OCI-LY7 (cell line): ENCODE measurements around the gene VCY. TPM values are rescaled to one million over a fixed set of nuclear protein-coding genes. Genes with fewer than 3 reads are reported as not detected.
"Not testable (repeated sequence)": the region's sequence is repeated elsewhere in the genome, so short reads cannot be mapped to it uniquely, and the experiment has no call there.

Experiments used
- Bru-seq: library from RNA; stranded (reverse); fragments of 400-500 nt; gene quantifications from one replicate; lab custom pipeline; 2021; lab: Mats Ljungman, UMichigan
- BruChase-seq, 2 experiments: library from RNA; stranded (reverse); fragments of 400-500 nt; gene quantifications; one replicate each; lab custom pipeline; 2021; lab: Mats Ljungman, UMichigan
- BruUV-seq: library from RNA; stranded (reverse); fragments of 400-500 nt; replicated peaks from 2 replicates; lab custom pipeline; 2021; lab: Mats Ljungman, UMichigan
- CTCF ChIA-PET: fragments of 300-600 bp; sonication (Branson Sonifier 250); formaldehyde crosslinking; loops from one replicate; lab custom pipeline; 2022; ENCODE audit warnings: antibody characterized with exemption; ENCODE audit not compliant: unreplicated experiment; lab: Charles Lee
- POLR2A ChIA-PET: fragments of 300-600 bp; sonication (Branson Sonifier 250); formaldehyde crosslinking; loops from one replicate; lab custom pipeline; 2022; ENCODE audit warnings: antibody characterized with exemption; lab: Charles Lee
- DNase-seq: peaks from one replicate; pipeline ENCODE4 v3.0.0-alpha.2; 2015; ENCODE audit warnings: low spot score
- H2AFZ ChIP-seq: fragments of 200-600 bp; sonication (generic), shearing (Covaris generic); 2 replicates; pipeline ENCODE4 v1.6.1; 2014; ENCODE audit warnings: mild to moderate bottlenecking, antibody characterized with exemption, low read length, moderate library complexity
- H3K27ac ChIP-seq: fragments of 200-600 bp; sonication (generic); 2 replicates; pipeline ENCODE4 v1.5.1; 2014; ENCODE audit warnings: mixed run types, low read depth, mild to moderate bottlenecking, moderate library complexity, low read length, inconsistent platforms; ENCODE audit not compliant: poor library complexity, severe bottlenecking
- H3K36me3 ChIP-seq: fragments of 200-600 bp; sonication (generic); 2 replicates; pipeline ENCODE4 v1.6.1; 2014; ENCODE audit warnings: mild to moderate bottlenecking, antibody characterized with exemption, low read length, moderate library complexity, mixed read lengths; ENCODE audit not compliant: insufficient read depth
- H3K4me1 ChIP-seq: fragments of 200-600 bp; sonication (generic); 2 replicates; pipeline ENCODE4 v1.5.1; 2014; ENCODE audit warnings: mild to moderate bottlenecking, low read length; ENCODE audit not compliant: insufficient read depth, poor library complexity, severe bottlenecking
- H3K4me2 ChIP-seq: fragments of 200-600 bp; sonication (generic); 2 replicates; pipeline ENCODE4 v1.6.1; 2014; ENCODE audit warnings: mild to moderate bottlenecking, low read length
- H3K4me3 ChIP-seq: fragments of 200-600 bp; sonication (generic); 2 replicates; pipeline ENCODE4 v1.5.1; 2014; ENCODE audit warnings: mild to moderate bottlenecking, low read depth, low read length; ENCODE audit not compliant: poor library complexity, severe bottlenecking
- H3K79me2 ChIP-seq: fragments of 200-600 bp; sonication (generic); 2 replicates; pipeline ENCODE4 v1.6.1; 2016; ENCODE audit warnings: low read depth, mild to moderate bottlenecking, low read length, moderate library complexity, mixed read lengths; ENCODE audit not compliant: insufficient read depth
- H3K9me2 ChIP-seq: fragments of 200-600 bp; sonication (generic); 2 replicates; pipeline ENCODE4 v1.6.1; 2016; ENCODE audit warnings: mild to moderate bottlenecking, low read length, mixed read lengths; ENCODE audit not compliant: insufficient read depth
- H3K9me3 ChIP-seq: fragments of 200-600 bp; sonication (generic); 2 replicates; pipeline ENCODE4 v1.6.1; 2014; ENCODE audit warnings: mild to moderate bottlenecking, mixed run types, low read length, mixed read lengths
- H4K20me1 ChIP-seq: fragments of 200-600 bp; sonication (generic); 2 replicates; pipeline ENCODE4 v1.6.1; 2014; ENCODE audit warnings: mild to moderate bottlenecking, antibody characterized with exemption, low read length, moderate library complexity, mixed read lengths; ENCODE audit not compliant: insufficient read depth
- intact Hi-C: fragments of 100-400 bp; cut with micrococcal nuclease; formaldehyde crosslinking; loops from one replicate; pipeline ENCODE4 v1.10.0; 2022; ENCODE audit not compliant: unreplicated experiment
- long read RNA-seq: library from polyadenylated mRNA; stranded (forward); transcript quantifications from one replicate; pipeline ENCODE4 v2.0.0, GENCODE V29; 2022
- total RNA-seq, 2 experiments: library from RNA; depleted of rRNA in 1 of 2; stranded (reverse); fragments of >200 nt in 1 of 2; shearing (Covaris generic) in 1 of 2; gene quantifications; 2 replicates each; pipeline ENCODE4 v1.2.3, GENCODE V29; 2014 to 2022

The VCY gene
- not detected in 2 replicates for total RNA-seq (2014; rRNA removed; shearing (Covaris generic))
- not detected in 2 replicates for total RNA-seq (2022)
- Bru-seq, nascent RNA = not detected
- not detected for BruChase-seq, experiment 1, labeled RNA remaining after a 6-hour chase
- not detected for BruChase-seq, experiment 2, labeled RNA remaining after a 2-hour chase
- long read RNA-seq = 0 reads

DNA sequence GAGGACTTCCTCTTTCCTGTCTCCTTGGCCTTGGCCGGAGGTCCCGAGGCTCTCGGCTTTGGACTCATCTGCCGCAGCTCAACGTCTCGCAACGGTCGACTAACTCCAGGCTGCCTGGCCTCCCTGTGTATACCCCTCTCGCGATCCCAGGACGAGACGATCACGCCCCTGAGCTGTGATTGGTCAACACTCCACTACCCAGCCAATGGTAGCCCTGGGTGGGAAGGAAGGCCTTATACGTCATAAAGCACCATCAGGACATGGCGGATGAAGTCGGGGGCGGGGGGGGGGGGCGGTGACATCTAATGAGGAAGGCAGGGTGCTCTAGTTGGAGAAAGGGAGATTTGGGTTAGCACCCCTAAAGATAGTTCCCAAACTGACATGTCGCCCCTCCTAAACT is at the start of gene VCY:
VCY (minus strand) TSS at position 101 of the 400 bp plus-strand sequence; CDS start at position 68, 33 bp downstream.
- BruUV-seq, POLR2A ChIA-PET: not testable (repeated sequence)

DNA sequence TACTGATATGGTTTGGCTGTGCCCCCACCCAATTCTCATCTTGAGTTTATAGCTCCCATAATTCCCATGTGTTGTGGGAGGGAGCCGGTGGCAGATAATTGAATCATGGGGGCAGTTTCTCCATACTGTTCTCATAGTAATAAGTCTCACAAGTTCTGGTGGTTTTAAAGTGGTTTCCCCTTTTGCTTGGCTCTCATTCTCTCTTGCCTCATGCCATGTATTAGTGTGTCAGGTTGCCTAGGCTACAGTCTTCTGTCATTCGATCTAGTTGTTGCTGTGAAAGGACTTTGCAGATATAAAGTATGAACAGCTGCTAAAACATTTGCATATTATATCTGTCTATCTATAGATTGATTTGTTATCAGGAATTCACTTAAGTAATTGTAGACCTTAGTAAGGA is 44.1 kb upstream of the VCY start:
- H3K4me3 ChIP-seq, BruUV-seq, POLR2A ChIA-PET: not testable (repeated sequence)

More for the DNA sequence above, at the start of gene VCY:
- H2AFZ ChIP-seq, H3K4me2 ChIP-seq, DNase-seq, intact Hi-C loops, H3K27ac ChIP-seq, H3K79me2 ChIP-seq, H3K4me1 ChIP-seq, H3K36me3 ChIP-seq, CTCF ChIA-PET, H3K9me3 ChIP-seq, H3K4me3 ChIP-seq, H4K20me1 ChIP-seq, H3K9me2 ChIP-seq: not testable (repeated sequence)

DNA sequence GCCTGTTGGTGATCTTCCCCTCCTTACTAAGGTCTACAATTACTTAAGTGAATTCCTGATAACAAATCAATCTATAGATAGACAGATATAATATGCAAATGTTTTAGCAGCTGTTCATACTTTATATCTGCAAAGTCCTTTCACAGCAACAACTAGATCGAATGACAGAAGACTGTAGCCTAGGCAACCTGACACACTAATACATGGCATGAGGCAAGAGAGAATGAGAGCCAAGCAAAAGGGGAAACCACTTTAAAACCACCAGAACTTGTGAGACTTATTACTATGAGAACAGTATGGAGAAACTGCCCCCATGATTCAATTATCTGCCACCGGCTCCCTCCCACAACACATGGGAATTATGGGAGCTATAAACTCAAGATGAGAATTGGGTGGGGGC is 25.6 kb upstream of the VCY start:
- POLR2A ChIA-PET, H3K27ac ChIP-seq, H3K79me2 ChIP-seq, H3K9me3 ChIP-seq, H2AFZ ChIP-seq, intact Hi-C loops, H3K9me2 ChIP-seq, BruUV-seq, H3K4me3 ChIP-seq, H4K20me1 ChIP-seq, DNase-seq, CTCF ChIA-PET, H3K4me2 ChIP-seq, H3K36me3 ChIP-seq, H3K4me1 ChIP-seq: not testable (repeated sequence)

More for the DNA sequence above, 44.1 kb upstream of the VCY start:
- H3K9me2 ChIP-seq, H3K4me1 ChIP-seq, H3K9me3 ChIP-seq, H3K27ac ChIP-seq, CTCF ChIA-PET, H3K36me3 ChIP-seq, H3K4me2 ChIP-seq, DNase-seq, H2AFZ ChIP-seq, H3K79me2 ChIP-seq, intact Hi-C loops, H4K20me1 ChIP-seq: not testable (repeated sequence)

DNA sequence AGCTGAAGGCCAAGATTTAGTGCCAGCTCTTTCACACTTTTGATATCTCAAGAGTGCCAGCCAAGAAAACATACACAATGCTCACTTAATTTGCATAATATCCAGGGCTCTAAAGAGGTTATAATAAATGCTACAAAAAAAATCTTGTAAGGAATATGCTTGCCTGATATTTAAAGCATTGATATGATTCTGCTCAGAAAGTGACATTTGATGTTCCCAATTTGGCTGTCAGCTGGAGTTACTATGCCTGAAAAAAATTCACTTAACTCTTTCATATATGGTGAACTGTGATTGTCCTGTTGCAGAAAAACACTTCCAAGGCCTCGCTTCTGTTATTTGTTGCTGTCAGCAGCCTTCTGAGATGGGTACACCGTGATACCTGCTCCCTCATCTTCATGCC is 43.9 kb downstream of the VCY start:
- H3K9me2 ChIP-seq, H3K9me3 ChIP-seq, H3K4me2 ChIP-seq, DNase-seq, H3K36me3 ChIP-seq, CTCF ChIA-PET, H4K20me1 ChIP-seq, intact Hi-C loops, H3K4me1 ChIP-seq, BruUV-seq, H3K79me2 ChIP-seq, H2AFZ ChIP-seq, H3K4me3 ChIP-seq, POLR2A ChIA-PET, H3K27ac ChIP-seq: not testable (repeated sequence)

Other genes with a start within 250 kb of the VCY start
- gene VCY1B, start 69.8 kb upstream of the VCY start, total RNA-seq (2014; rRNA removed; shearing (Covaris generic)) = not detected in 2 replicates
- not detected in 2 replicates for gene VCY1B, start 69.8 kb upstream of the VCY start, total RNA-seq (2022)